C4-2B (cell line): Measurements from ENCODE around the gene FLRT1.

ENCODE experiments used
- H3K27ac ChIP-seq: fragments of 450-650 bp; 2 replicates; pipeline ENCODE4 v1.5.1; 2017
- ZFX ChIP-seq: fragments of 450-650 bp; IDR thresholded peaks from 2 replicates; pipeline ENCODE4 v1.6.1; 2017
- TF ChIP-seq, protein P1 (sequence below): fragments of 450-650 bp; conservative IDR thresholded peaks from 2 replicates; pipeline ENCODE4 v1.5.1; 2017; ENCODE audit warnings: mild to moderate bottlenecking

The FLRT1 gene

DNA sequence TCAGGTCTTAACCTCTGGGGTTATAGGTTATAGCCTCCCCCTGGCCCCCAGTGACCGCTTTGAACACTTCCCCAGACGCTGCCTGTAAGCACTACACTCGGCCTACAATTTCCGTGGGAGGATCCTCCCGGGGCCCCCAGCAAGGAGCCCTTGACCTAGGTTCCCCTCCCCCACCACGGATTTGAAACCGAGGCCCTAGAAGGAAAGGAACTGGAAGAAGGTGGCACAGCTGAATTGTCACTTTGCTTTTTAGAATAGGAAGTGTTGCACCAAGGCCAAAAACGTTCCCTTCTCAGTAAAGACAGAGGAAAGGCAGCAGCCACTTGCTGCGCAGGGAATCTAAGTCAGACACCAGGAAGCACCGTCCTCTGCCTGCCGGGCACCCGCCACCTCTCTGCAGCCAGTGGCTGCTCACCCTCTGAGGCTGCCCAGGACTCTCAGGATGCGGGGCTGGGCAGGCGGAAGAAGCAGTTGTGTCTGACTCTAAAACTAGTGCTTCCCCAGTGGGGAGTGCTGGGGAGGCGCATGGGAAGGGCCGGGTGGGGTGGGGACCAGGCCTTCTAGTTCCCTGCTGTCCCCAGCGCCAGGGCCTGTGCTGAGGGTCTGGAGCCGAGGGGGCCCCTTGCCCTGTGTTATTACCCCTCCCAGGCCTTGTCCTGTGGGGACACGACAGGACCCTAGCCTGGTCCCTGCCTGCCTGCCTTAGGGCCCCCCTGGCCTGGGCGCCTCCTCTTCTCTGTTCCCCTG, 7.9 kb upstream of the FLRT1 start:
- no peak overlapping the region for H3K27ac ChIP-seq
- no peak for TF ChIP-seq ZFX

DNA sequence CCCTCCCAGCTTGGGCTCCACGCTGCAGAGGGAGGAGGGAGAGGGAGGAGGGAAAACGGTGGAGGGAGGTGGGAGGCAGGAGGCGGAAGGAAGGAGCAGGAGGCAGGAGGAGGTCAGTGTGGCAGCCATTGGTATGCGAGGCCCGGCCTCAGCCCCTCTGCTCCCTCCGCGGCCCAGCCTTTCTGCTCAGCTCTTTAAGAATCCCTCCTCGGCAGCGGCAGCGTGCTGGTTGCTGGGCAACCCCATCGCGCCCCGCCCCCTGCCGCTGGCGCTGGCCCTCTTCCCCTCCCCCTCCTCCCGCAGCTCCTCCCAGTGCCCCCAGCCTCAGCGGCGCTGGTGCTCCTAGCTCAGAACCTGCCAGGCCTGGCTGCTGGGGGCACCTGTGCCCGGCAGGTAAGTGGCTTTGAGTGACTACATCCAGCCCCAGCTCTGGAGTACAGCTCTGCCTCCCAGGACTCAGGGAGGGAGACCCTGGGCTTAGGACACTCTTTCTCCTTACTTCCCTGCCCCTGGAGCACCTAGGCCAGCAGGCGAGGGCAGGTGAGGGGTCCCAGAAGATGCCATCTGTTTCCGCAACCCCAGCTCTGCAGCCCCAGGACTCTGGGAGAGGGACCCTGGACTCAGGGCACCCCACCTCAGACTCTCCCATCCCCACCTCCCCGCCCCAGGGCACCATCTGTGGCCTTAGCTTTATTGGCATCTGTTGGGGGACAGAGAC, 7.2 kb upstream of the FLRT1 start:
- H3K27ac ChIP-seq, result no peak overlapping the region
- TF ChIP-seq ZFX, result no peak
- TF ChIP-seq, protein P1, sequence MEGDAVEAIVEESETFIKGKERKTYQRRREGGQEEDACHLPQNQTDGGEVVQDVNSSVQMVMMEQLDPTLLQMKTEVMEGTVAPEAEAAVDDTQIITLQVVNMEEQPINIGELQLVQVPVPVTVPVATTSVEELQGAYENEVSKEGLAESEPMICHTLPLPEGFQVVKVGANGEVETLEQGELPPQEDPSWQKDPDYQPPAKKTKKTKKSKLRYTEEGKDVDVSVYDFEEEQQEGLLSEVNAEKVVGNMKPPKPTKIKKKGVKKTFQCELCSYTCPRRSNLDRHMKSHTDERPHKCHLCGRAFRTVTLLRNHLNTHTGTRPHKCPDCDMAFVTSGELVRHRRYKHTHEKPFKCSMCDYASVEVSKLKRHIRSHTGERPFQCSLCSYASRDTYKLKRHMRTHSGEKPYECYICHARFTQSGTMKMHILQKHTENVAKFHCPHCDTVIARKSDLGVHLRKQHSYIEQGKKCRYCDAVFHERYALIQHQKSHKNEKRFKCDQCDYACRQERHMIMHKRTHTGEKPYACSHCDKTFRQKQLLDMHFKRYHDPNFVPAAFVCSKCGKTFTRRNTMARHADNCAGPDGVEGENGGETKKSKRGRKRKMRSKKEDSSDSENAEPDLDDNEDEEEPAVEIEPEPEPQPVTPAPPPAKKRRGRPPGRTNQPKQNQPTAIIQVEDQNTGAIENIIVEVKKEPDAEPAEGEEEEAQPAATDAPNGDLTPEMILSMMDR, result no peak

DNA sequence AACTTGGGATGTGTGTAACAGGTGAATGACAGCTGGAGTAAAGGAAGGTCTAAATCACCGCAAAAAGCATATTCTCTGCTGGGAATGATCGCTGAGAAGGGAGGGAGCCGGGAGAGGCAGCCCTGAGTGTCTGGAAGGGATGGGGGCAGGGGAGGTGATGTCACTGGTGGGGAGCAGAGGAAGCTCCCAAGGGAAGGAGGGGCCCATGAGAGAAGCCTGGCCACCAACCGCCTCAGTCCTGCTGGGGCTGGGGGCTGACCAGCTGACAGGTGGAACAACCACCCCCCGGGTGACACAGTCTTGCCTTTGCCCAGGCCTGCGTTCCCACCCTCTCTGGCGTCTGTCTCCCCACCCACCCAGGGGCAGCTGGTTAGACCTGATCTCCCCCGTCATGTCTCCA, 6.0 kb upstream of the FLRT1 start:
- H3K27ac ChIP-seq, result no peak overlapping the region
- TF ChIP-seq, protein P1, result no peak
- no peak for TF ChIP-seq ZFX

- TF ChIP-seq ZFX, result no peak
- TF ChIP-seq, protein P1, result no peak
- H3K27ac ChIP-seq, result no peak overlapping the region
These were observed 4.7 kb upstream of the FLRT1 start for GRCh38 chr11:64031001-64031400.

- TF ChIP-seq ZFX, result no peak
- TF ChIP-seq, protein P1, result no peak
- H3K27ac ChIP-seq, result no peak overlapping the region
These were observed 3.7 kb upstream of the FLRT1 start for GRCh38 chr11:64032050-64032449.

DNA sequence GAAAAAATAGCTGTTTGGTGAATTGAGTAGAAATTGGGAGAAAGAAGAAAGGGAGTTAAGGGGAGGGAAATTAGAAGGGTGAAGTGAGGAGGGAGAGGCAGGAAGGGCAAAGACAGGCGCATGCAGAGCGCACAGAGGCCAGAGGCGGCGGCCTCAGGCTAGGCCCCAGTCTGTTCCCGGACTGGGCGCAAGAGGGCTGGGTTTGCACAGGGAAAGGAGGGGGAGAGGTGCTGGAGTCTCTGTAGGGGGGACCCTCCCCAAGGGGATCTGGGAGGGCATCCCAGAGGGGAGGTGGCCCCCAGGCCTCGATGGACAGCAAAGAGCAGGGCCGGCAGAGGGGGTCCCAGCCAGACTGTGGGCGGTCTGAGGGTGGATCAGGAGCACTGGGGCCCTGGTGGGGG, 1.3 kb upstream of the FLRT1 start:
- H3K27ac ChIP-seq, result no peak overlapping the region
- TF ChIP-seq, protein P1, result no peak
- TF ChIP-seq ZFX, result no peak

DNA sequence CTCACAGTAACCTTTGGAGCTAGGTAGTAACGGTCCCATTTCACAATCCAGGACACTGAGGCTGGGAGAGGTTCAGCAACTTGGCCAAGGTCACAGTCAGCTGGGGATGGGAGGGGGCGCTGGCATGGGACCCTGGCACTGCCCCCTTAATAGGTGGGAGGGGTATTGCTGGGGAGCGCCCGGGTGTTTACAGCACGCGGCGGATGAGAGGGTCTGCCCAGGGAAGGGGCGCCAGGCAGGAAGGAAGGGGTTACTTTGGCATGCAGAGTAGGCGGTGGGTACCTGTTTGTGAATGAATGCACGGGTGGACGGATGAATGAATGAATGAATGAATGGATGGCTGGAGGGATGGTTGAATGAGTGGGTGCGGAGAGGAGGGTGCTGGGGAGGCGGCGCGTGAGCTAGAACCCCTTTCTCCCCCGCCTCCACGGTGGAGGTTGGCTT, 628 bp upstream of the FLRT1 start:
- TF ChIP-seq, protein P1, result no peak
- TF ChIP-seq ZFX, result no peak
- no peak overlapping the region for H3K27ac ChIP-seq
